Dermis microvascular lymphatic vessel endothelial cell (primary cell): Measurements from ENCODE around the gene RBM22. TPM values are rescaled to one million over a fixed set of nuclear protein-coding genes. Genes with fewer than 3 reads are reported as not detected.
"Not testable (repeated sequence)": the region's sequence is repeated elsewhere in the genome, so short reads cannot be mapped to it uniquely, and the experiment has no call there.

Experiments
- DNase-seq, 2 donors: peaks; one replicate each; pipeline versions ENCODE4 v3.0.0 to v3.0.0-alpha.2; 2010; ENCODE audit warnings: low read depth in 2 of 2
- total RNA-seq: library from RNA; depleted of rRNA; stranded (reverse); fragments of >200 nt; gene quantifications from 2 replicates; pipeline ENCODE4 v1.2.1, GENCODE V29; 2014

The RBM22 gene
- 14.9 and 18.8 TPM in 2 replicates for total RNA-seq

DNA sequence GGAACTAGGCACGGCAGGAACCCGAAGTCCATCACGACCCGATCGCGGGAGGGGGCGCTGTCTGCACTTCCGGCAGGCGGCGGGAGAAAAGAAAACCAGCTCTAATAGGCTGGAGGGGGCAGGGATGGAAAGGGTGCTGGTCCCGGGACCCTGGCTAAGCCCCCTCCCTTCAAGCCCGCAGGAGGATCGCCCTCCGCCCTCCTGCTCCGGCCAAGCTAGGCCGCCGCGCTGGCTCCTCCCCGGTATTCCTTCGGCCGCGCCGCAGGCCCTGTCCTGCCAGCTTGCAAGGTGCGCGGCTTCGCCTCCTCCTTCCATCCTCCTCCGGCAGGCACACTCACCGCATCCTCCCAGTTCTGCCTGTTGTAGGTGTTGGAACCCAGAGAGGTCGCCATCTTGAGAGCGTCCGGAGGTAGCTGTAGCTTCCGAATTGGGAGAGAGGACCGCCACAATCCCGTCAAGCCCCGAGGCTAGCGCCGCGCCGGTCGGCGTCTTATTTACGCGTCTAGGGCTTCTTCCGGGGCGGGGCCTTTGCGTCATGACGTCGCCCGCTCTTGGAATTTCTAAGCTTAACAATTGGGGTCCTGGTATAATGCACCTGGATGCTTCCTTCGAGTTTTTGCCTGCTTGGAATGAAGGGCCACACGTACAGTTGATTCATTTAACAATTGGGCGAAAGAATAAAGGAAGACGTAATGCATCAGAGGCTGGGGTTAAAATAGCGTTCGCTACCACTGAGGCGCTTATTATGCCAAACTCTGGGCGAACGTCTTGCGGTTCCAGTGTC is at the start of gene RBM22:
Gene RBM22 (minus strand): TSS at position 469 of the 784 bp plus-strand sequence. CDS start 77 bp downstream, at position 392.
- DNase-seq, result peak; percentile 71 to 91

DNA sequence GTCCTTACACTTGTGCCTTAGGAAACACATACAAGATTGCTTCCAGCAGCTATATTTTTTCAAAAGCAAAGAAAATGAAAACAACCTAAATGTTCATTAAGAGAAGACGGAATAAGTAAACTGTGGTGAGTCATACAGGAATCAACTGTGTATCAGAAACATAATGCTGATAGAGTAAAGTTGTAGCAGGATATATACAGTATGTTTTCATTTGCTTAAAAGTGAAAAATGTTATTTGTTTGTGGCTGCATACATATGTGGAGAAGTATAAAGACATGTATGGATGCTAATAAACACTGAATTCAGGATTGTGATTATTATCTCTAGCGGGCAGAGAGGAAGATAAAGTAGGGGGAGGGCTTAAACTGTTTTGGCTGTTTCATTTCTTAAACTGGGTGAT is 49.6 kb upstream of the RBM22 start:
- no peak for DNase-seq

DNA sequence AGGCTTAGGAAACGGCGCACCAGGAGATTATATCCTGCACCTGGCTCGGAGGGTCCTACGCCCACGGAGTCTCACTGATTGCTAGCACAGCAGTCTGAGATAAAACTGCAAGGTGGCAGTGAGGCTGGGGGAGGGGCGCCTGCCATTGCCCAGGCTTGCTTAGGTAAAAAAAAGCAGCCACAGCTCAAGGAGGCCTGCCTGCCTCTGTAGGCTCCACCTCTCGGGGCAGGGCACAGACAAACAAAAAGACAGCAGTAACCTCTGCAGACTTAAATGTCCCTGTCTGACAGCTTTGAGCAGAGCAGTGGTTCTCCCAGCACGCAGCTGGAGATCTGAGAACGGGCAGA is 42.3 kb upstream of the RBM22 start:
- not testable (repeated sequence) for DNase-seq

DNA sequence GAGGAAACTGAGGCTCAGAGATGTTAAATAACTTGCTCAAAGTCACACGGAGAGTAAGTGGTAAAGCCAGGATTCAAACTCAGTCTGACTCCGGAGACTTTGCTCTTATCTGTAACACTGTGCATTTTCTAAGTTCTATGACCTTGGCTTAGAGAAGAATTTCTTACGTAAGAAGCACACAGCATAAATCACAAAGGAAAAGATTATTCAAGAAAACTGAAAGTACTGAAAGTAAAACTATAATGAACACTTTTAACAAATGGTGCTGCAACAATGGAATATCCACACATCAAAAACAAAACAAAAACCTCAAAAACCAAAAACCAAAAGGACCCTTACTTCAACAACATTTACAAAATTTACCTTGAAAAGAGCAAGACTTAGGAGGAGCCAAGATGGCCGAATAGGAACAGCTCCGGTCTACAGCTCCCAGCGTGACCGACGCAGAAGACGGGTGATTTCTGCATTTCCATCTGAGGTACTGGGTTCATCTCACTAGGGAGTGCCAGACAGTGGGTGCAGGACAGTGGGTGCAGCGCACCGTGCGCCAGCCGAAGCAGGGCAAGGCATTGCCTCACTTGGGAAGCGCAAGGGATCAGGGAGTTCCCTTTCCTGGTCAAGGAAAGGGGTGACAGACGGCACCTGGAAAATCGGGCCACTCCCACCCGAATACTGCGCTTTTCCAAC is 41.7 kb upstream of the RBM22 start:
- DNase-seq, result not testable (repeated sequence)

DNA sequence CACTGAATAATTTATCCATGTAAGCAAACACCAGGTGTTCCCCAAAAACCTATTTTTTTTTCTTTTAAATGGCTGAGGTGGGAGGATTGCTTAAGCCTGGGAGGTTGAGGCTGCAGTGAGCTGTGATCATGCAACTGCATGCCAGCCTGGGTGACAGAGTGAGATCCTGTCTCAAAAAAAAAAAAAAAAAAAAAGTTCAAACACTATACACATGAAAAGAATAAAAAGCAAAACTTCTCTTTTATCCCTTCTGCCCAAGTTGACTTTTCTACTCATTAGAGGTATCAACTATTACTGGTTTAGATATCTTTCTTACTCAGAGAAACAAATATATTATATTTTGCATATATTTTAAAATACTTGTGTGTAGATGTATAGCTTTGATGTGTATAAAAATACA is 40.1 kb upstream of the RBM22 start:
- no peak for DNase-seq

DNA sequence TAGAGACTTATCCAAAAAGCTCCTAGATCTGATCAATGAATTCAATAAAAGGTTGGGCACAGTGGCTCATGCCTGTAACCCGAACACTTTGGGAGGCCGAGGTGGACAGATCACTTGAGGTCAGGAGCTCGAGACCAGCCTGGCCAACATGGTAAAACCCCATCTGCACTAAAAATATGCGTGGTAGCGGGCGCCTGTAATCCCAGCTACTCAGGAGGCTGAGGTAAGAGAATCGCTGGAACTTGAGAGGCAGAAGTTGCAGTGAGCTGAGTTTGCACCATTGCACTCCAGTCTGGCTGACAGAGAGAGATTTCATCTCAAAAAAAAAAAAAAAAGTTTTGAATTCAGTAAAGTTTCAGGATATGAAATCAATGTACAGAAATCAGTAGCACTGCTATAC is 38.0 kb upstream of the RBM22 start:
- DNase-seq, result no peak

DNA sequence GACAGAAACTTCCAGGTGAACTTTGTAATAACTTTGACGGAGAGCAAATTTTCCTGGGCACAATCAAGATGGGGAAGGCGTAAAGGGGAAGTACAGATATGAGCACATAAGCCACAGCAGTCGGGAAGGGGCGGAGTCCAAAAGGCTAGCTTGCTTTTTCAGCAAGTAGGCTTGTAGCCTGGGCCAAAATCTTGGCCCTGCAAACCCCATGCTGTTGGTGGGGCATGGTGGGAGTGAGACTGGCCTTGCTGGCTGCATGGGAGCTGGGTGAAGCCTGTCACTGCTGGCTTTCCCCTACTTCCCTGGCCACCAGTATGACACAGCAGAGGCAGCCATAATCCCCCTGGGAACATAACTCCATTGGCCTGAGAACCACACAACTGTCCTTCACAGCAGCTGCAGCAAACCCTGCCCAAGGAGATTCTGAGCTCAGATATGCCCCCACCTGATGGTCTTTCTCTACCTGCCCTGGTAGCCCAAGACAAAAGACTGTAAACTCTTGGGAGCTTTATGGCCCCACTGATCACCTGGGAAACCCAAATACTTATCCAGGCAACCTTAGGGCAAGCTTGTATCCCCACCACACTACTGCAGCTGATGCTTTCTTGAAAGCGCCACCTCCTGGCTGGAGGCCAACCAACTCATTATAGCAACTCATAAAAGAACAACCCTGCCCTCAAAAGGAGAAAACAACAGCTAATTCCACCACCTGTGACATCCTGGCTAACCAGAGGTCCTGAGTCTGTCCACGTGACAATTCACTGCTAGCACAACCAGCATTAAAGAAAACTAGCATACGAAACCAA is 33.9 kb upstream of the RBM22 start:
- no peak for DNase-seq

DNA sequence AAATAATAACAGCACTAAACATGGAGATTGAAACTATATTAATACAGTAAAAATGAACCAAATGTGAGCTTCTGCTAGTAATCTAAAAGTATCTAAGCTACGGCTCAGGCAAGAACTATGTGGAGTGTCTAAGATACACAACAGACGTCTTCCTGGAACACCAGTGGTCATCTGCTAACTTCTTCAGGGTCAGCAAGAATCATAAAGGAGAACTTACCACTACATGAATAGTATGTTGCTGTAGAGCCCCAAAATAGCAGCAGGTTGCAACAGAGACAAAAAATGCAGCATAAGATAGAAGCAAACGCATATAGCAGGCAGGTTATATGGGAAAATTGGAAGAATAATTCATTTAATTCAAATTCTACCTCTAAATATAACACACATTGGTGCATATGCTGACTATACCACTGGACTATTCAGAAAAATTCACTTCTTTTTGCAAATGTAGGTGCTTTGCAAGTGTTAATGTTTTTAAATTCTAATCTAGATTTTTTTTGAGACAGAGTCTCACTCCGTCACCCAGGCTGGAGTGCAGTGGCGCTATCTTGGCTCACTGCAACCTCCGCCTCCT is 30.9 kb upstream of the RBM22 start:
- no peak for DNase-seq

DNA sequence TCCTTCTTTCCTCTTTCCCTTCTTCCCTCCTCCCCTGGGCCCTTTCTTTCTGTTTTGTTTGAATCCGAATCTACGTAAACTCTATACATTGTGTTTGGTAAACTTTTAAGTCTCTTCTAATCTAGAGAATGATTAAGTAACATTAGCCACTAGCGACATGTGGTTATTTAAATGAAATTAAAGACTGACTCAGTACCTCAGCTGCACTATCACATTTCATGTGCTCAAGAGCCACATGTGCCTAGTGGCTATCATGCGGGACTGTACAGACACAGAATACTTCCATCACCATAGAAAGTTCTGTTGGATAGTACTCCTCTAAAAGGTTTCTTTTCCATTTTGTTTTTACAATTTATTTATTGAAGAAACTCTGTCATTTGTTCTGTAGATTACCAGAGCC is 29.0 kb upstream of the RBM22 start:
- no peak for DNase-seq

DNA sequence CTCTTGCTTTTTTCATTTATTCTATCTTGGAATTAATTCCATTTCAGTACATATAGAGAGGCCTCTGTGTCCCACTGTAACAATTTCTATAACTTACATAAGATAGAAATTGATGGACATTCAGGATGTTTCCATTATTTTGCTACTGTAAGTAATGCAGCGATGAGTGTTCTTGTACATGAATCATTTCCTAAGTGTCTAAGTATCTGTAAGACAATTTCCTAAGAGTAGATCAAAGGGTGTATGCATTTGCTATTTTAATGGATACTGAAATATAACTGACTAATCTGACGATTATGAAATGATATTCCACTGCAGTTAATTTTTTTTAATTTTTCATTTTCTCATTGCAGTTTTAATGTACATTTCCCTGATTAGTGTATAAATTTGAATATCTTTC is 23.0 kb upstream of the RBM22 start:
- DNase-seq, result peak in 1 of 2 donors; percentile 14

DNA sequence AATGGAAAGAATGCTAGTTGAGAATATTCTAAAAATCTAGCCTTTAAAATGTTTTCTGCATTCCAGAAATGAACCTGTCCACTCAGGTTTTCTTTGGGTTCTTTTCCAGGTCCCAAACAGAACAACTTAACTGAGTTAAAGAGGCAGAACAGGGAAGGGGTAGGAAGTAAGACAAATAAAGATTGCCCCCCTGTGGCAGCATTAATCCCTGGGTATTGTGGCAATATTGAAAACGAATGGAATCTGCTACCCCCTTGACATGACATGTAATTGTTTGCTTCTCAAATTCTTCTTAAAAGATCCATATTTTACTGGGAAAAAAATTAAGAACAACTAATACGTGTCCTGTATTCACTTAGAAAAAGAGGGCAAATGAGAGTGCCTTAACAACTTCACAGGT is 9.3 kb upstream of the RBM22 start:
- DNase-seq, result peak in 1 of 2 donors; percentile 30

DNA sequence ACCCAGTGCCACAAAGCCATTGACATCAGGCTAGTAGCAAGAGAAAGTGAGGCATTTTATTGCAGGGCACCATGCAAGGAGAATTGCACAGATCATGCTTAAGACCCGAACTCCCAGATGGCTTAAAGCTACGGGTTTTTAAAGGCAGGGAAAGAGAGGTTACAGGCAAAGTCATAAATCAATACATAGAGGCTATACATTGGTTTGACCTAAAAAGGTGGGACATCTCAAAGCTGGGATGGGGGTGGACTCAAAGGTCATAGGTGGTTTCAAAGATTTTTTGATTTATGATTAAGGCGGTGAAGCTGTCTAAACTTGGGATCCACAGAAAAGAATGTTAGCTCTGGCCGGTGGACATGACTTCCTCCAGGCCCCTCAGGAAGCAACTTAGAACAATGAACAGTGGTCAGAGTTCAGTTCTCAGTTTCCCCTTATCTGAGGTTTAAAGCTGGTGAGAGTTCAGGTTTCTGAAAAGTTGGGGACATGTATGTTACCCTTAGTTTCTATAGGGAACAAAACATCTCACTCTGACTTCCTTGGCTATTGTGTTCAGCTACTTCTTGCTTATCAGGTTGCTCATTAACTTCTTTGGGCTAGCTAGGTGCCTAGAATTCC is 6.0 kb upstream of the RBM22 start:
- DNase-seq, result peak in 1 of 2 donors; percentile 72

DNA sequence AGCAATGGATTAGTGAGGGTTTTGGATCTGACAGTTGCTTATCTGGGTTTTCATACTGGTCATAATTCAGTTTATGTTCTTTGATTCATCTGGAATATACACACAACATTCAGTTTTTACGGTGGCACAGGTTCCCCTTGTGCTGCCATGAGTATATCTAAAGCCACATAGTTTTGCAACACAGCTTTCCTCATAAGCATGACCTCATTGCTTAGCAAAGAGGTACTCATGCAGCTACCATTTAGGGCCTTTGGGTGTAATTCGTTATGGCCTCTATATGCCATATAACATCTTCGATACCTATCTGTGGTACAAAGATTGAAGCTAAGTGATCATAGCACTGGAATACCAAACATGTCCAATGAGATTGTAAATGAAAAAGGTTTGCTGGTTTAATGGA is 2.9 kb upstream of the RBM22 start:
- DNase-seq, result no peak

DNA sequence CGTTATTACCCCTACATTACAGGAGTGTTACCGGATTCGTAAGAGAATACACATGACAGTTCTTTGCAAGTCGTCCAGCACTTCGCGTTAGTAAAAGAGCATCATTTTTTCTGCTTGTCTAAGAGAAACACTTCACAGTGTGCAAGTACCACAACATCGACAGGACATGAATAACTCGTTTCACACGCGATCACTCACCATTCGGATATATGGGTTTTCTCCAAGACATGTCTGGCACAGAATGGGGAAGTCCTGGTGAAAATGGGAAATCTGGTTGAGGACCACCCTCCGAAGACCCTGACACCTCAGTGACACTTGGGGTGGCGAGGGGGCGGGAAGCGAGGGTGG is 642 bp downstream of the RBM22 start:
- no peak for DNase-seq

DNA sequence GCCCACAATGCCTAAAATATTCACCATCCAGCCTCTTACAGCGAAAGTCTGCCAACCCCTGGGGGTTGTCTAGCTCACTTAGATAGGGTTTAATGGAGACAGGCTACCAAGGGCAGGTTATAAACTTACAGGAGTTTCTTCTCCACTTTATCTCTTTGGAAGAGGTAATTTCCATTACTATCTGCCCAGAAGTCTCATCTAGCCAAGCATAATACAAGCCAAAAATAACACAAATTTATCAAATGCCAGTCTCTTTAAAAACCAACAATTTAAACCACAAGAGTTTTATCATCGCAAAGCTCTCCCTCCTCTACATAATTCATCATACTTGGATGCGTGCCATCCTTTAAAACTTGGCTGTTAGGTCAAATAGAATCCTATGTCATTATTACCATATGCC is 6.2 kb downstream of the RBM22 start:
- no peak for DNase-seq

DNA sequence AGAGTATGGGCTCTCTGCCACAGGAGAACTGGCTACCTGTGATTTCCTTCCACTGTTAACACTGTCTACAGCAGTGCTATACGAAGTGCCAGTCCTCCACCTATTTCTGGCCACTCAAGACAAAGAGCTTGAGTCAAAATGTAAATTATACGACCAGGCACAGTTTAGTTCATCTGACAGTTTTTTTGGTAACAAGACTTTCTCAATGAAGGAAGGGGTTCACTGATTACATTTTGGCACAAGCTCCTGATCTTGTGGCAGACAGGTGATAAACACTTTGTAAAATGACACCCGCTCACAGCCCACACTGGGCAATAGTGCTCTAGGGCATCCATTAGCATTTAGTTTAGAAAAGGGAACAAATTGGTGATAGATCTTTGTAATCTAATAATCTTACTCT is 8.6 kb downstream of the RBM22 start:
- DNase-seq, result no peak

DNA sequence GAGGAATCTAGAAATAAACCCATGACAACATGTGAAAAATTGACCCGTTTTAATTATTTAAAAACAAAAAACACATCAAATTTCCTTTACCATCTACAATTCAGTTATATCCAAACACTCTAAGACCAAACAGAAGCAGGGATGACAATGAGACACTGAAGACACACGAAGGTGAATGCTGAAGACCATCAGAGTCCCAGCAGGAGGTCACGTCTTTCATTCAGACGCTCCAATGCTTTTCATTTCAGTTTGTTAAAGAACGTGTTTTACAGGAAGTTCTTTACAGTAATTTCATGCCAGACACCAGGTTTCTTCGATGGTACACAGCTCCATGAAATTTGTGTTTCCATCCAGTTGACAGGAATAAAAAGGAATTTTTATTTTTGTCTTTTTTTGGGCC is 10.1 kb downstream of the RBM22 start:
- DNase-seq, result no peak

DNA sequence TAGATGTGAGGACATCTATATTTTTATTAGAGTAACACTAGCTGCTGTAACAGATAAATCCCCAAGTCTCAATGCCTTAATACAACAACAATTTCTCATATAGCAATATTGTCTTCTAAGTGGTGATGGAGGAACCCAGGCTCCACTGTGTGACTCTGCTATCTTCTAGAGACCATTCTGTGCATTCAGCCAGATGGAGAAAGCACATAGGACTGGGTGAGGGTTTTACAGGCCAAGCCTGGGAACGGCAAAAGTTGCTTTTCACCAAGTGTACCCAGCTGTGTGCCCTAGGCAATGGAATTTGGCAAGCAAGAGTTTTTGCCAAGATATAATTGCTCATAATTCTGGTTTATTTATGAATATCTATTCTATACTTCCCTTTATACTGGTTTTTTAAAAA is 11.7 kb downstream of the RBM22 start:
- DNase-seq, result no peak

DNA sequence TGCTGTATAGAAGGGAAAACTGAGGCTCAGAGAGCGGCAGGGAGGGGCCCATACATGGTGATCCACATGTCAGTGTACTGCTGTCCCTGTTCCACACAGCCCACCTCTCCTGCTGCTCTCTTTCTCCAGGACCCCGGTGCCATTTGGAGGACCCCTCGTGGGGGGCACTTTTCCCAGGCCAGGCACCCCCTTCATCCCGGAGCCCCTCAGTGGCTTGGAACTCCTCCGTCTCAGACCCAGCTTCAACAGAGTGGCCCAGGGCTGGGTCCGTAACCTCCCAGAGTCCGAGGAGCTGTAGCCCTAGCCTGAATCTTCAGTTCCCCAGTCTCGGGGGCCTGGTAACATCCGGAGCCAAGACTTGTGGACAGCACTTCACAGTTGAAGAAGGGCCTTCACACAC is 24.3 kb downstream of the RBM22 start:
- DNase-seq, result no peak

DNA sequence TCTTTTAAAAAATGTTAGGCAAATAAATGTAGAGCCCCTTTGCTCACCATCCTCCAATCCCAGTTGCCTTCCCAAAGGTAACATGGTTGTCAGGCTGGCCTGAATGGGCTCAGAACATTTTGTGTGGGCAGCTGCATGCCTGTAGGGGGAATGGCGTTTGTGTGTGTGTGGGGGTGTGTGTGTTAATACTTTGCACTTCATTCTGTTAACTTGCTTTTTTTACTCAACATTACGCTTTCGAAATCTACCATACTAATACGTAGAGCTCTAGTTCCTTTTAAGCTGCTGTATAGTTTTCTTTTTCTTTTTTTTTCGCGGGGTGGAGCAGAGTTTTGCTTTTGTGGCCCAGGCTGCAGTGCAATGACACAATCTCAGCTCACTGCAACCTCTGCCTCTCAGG is 25.8 kb downstream of the RBM22 start:
- no peak for DNase-seq

DNA sequence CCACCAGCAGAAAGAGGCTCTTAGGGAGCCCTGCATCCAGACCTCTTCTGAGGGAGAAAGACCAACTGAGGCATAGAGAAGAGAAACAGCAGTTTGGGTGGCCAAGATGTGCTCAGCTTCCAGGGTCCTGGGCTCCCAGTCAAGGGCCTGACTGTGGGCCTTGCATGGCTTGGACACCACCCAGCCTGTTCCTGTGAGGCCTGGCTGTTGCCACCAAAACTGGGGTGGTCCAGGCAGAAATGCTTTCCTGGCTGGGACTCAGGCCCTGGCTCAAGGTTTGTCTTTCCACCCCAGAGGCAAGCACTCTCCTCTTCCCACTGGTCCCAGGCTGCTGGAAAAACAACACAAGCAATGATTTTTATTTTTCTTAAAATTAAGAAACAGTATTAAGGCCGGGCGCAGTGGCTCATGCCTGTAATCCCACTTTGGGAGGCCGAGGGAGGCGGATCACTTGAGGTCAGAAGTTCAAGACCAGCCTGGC is 26.5 kb downstream of the RBM22 start:
- no peak for DNase-seq

DNA sequence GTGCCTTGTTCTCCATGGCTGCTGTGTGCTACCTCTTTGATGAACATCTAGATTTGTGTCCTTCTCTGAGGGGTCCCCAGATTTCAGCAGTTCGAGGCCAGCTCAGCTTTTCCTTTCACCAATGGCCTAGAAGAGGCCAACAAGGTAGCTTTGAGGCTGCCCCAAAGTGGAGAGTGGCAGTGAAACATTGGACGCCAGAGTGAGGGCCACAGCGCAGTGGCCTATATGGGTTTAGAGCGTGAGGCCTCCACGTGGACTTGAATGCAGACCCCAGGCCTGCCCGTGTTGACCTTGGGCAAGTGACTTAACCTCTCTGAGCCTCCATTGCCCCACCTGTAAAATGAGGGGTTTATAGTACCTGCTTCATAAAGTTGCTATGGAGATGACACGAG is 28.0 kb downstream of the RBM22 start:
- DNase-seq, result no peak
